Stomach smooth muscle (tissue), 2 donors: ENCODE results near the gene PTPRT.

ENCODE experiments used
- H3K27ac ChIP-seq: one replicate; pipeline ENCODE4 v1.7.0; 2013; ENCODE audit warnings: mild to moderate bottlenecking, low read length, inconsistent platforms
- H3K27me3 ChIP-seq, 2 donors: one replicate each; pipeline ENCODE4 v1.7.0; 2013; ENCODE audit warnings: low read length in 2 of 2; ENCODE audit not compliant: insufficient read depth in 2 of 2, control insufficient read depth in 1 of 2
- H3K36me3 ChIP-seq, 2 donors: one replicate each; pipeline ENCODE4 v1.7.0; 2013; ENCODE audit warnings: low read length in 2 of 2; ENCODE audit not compliant: control insufficient read depth in 2 of 2, insufficient read depth in 2 of 2
- H3K4me1 ChIP-seq: one replicate; pipeline ENCODE4 v1.7.0; 2013; ENCODE audit warnings: low read length; ENCODE audit not compliant: control insufficient read depth, insufficient read depth
- H3K4me3 ChIP-seq, 2 donors: one replicate each; pipeline ENCODE4 v1.7.0; 2013; ENCODE audit warnings: low read length in 2 of 2
- H3K9ac ChIP-seq, 2 donors: one replicate each; pipeline ENCODE4 v1.7.0; 2013; ENCODE audit warnings: low read length in 2 of 2, mild to moderate bottlenecking in 1 of 2
- H3K9me3 ChIP-seq, 2 donors: one replicate each; pipeline ENCODE4 v1.7.0; 2013; ENCODE audit warnings: low read length in 2 of 2; ENCODE audit not compliant: control insufficient read depth in 2 of 2
- donor health status: healthy.
- donor health status: Pancreatic carcinoma.

The PTPRT gene

GRCh38 chr20:42530855-42531448, 658.8 kb downstream of the PTPRT start:
- no peaks in the 10 kb centered on the region for H3K36me3 ChIP-seq
- H3K27ac ChIP-seq = no peak overlapping the region
- H3K4me3 ChIP-seq = no peak overlapping the region
- H3K4me1 ChIP-seq = no peaks in the 10 kb centered on the region
- H3K9ac ChIP-seq = no peak overlapping the region
- peaks cover 0 to 2% of the 10 kb centered on the region in 2 donors for H3K27me3 ChIP-seq
- no peaks in the 10 kb centered on the region for H3K9me3 ChIP-seq

GRCh38 chr20:42530191-42530590, 659.5 kb downstream of the PTPRT start:
- Histone ChIP-seq H3K4me3 (no peak overlapping the region), H3K9me3 (no peaks in the 10 kb centered on the region), H3K27me3 (peaks cover 0 to 2% of the 10 kb centered on the region in 2 donors), H3K9ac (no peak overlapping the region), H3K4me1 (no peaks in the 10 kb centered on the region), H3K36me3 (no peaks in the 10 kb centered on the region), H3K27ac (no peak overlapping the region)

GRCh38 chr20:42524058-42524457, 665.6 kb downstream of the PTPRT start:
- Histone ChIP-seq H3K36me3 (no peaks in the 10 kb centered on the region), H3K4me1 (no peaks in the 10 kb centered on the region), H3K9ac (no peak overlapping the region), H3K27ac (no peak overlapping the region), H3K27me3 (no peaks in the 10 kb centered on the region), H3K4me3 (no peak overlapping the region), H3K9me3 (no peaks in the 10 kb centered on the region)

- Histone ChIP-seq H3K4me1 (no peaks in the 10 kb centered on the region), H3K9me3 (no peaks in the 10 kb centered on the region), H3K27ac (no peak overlapping the region), H3K4me3 (no peak overlapping the region), H3K27me3 (no peaks in the 10 kb centered on the region), H3K9ac (no peak overlapping the region), H3K36me3 (no peaks in the 10 kb centered on the region)
Measured at GRCh38 chr20:42516692-42517091, 673.0 kb downstream of the PTPRT start.

GRCh38 chr20:42510686-42511085, 679.0 kb downstream of the PTPRT start:
- H3K4me3 ChIP-seq = no peak overlapping the region
- H3K4me1 ChIP-seq = no peaks in the 10 kb centered on the region
- H3K36me3 ChIP-seq = no peaks in the 10 kb centered on the region
- H3K27me3 ChIP-seq = no peaks in the 10 kb centered on the region
- no peak overlapping the region for H3K9ac ChIP-seq
- H3K27ac ChIP-seq = no peak overlapping the region
- H3K9me3 ChIP-seq = no peaks in the 10 kb centered on the region

- Histone ChIP-seq H3K4me1 (no peaks in the 10 kb centered on the region), H3K27ac (no peak overlapping the region), H3K36me3 (no peaks in the 10 kb centered on the region), H3K9ac (no peak overlapping the region), H3K4me3 (no peak overlapping the region), H3K27me3 (no peaks in the 10 kb centered on the region), H3K9me3 (no peaks in the 10 kb centered on the region)
Measured at GRCh38 chr20:42507874-42508273, 681.8 kb downstream of the PTPRT start.

GRCh38 chr20:42506397-42506796, 683.3 kb downstream of the PTPRT start:
- no peak overlapping the region for H3K4me3 ChIP-seq
- H3K36me3 ChIP-seq = no peaks in the 10 kb centered on the region
- no peak overlapping the region for H3K9ac ChIP-seq
- no peaks in the 10 kb centered on the region for H3K4me1 ChIP-seq
- no peak overlapping the region for H3K27ac ChIP-seq
- no peaks in the 10 kb centered on the region for H3K9me3 ChIP-seq
- no peaks in the 10 kb centered on the region for H3K27me3 ChIP-seq

- Histone ChIP-seq H3K27ac (no peak overlapping the region), H3K9ac (no peak overlapping the region), H3K4me1 (no peaks in the 10 kb centered on the region), H3K9me3 (no peaks in the 10 kb centered on the region), H3K36me3 (no peaks in the 10 kb centered on the region), H3K4me3 (no peak overlapping the region), H3K27me3 (no peaks in the 10 kb centered on the region)
Measured at GRCh38 chr20:42502591-42502990, 687.1 kb downstream of the PTPRT start.

GRCh38 chr20:42496595-42496994, 693.1 kb downstream of the PTPRT start:
- Histone ChIP-seq H3K9me3 (no peaks in the 10 kb centered on the region), H3K27ac (no peak overlapping the region), H3K4me3 (no peak overlapping the region), H3K9ac (no peak overlapping the region), H3K4me1 (no peaks in the 10 kb centered on the region), H3K36me3 (no peaks in the 10 kb centered on the region), H3K27me3 (no peaks in the 10 kb centered on the region)

- H3K9me3 ChIP-seq = no peaks in the 10 kb centered on the region
- H3K4me1 ChIP-seq = no peaks in the 10 kb centered on the region
- no peak overlapping the region for H3K27ac ChIP-seq
Measured at GRCh38 chr20:42494290-42494689, 695.4 kb downstream of the PTPRT start.

GRCh38 chr20:42493001-42493400, 696.7 kb downstream of the PTPRT start:
- no peak overlapping the region for H3K4me3 ChIP-seq
- H3K9me3 ChIP-seq = no peaks in the 10 kb centered on the region
- no peaks in the 10 kb centered on the region for H3K36me3 ChIP-seq
- H3K4me1 ChIP-seq = no peaks in the 10 kb centered on the region
- no peak overlapping the region for H3K27ac ChIP-seq
- no peaks in the 10 kb centered on the region for H3K27me3 ChIP-seq
- no peak overlapping the region for H3K9ac ChIP-seq

More at GRCh38 chr20:42494290-42494689, 695.4 kb downstream of the PTPRT start:
- no peaks in the 10 kb centered on the region for H3K36me3 ChIP-seq
- no peaks in the 10 kb centered on the region for H3K27me3 ChIP-seq
- H3K9ac ChIP-seq = no peak overlapping the region
- H3K4me3 ChIP-seq = no peak overlapping the region
